GM12892 (cell line): ENCODE results near the gene GET4.

Source experiments
- POLR2A ChIP-seq: IDR thresholded peaks from 2 replicates; pipeline ENCODE4 v1.6.1; 2011; ENCODE audit warnings: low read depth, low read length, control low read depth
- POLR2AphosphoS5 ChIP-seq: IDR thresholded peaks from 2 replicates; pipeline ENCODE4 v1.6.1; 2011; ENCODE audit warnings: low read depth, low read length, control low read depth
- TAF1 ChIP-seq: IDR thresholded peaks from 2 replicates; pipeline ENCODE4 v1.6.1; 2011; ENCODE audit warnings: low read depth, mild to moderate bottlenecking, control low read depth, low read length, borderline replicate concordance

DNA sequence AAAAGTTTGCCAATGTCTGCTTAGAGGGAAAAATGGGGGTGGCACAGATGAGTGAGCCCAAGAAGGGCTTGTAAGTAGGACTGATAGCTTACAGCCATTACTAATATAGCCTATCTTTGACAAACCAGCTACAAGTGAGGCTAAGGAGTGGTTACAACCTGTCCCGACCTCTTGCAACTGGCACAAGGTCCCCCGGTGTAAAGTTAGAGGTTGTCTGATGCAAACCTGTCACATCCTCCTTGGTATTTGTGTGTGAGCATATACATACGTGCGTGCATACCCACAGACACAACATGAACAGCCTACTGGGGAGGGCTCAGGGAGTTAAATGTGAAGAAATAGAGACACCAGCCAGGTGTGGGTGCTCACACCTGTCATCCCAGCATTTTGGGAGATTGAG lies 63.5 kb downstream of the GET4 start:
- no peak for TF ChIP-seq POLR2A
- no peak for TF ChIP-seq TAF1
- TF ChIP-seq POLR2AphosphoS5, result no peak
